Ovary (tissue), 3 donors: ENCODE data around the gene LARP6.

ENCODE experiments used
- EP300 ChIP-seq: sonication (generic); formaldehyde crosslinking; IDR thresholded peaks from one replicate; pipeline ENCODE4 v1.6.1; 2017; ENCODE audit warnings: antibody characterized with exemption
- POLR2A ChIP-seq: fragments of 450-650 bp; IDR thresholded peaks from one replicate; pipeline ENCODE4 v1.6.1; 2017; ENCODE audit warnings: antibody characterized with exemption, mild to moderate bottlenecking, moderate library complexity
- TF ChIP-seq, protein P1 (sequence below), 3 donors: fragments of 450-650 bp in 2 of 3; fragments of 200-600 bp in 1 of 3; IDR thresholded peaks; one replicate each; pipeline versions ENCODE4 v1.5.1 to v1.8.0; 2016 to 2022; ENCODE audit warnings: antibody characterized with exemption in 3 of 3, mild to moderate bottlenecking in 1 of 3
- donor health status: DM: no; HTN: no; CAD: no.

DNA sequence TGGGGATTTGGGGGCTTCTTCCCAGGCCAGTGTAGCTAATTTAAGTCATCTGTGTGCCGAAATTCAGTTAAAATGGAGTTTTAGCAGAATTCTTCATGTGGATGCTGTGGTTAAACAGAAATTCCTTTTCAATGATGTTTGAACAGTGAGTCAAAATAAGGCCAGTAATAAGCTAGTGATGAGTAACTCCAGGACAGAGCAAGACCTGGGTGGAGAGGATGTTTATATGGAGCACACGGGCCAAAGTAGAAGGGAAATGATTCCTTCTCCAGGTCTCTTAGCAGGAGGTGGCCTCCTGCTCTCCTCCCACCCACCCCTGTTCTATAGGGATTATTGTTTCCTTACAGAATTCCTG, 58.7 kb downstream of the LARP6 start:
- TF ChIP-seq POLR2A (no peak), EP300 (no peak)
- TF ChIP-seq, protein P1, sequence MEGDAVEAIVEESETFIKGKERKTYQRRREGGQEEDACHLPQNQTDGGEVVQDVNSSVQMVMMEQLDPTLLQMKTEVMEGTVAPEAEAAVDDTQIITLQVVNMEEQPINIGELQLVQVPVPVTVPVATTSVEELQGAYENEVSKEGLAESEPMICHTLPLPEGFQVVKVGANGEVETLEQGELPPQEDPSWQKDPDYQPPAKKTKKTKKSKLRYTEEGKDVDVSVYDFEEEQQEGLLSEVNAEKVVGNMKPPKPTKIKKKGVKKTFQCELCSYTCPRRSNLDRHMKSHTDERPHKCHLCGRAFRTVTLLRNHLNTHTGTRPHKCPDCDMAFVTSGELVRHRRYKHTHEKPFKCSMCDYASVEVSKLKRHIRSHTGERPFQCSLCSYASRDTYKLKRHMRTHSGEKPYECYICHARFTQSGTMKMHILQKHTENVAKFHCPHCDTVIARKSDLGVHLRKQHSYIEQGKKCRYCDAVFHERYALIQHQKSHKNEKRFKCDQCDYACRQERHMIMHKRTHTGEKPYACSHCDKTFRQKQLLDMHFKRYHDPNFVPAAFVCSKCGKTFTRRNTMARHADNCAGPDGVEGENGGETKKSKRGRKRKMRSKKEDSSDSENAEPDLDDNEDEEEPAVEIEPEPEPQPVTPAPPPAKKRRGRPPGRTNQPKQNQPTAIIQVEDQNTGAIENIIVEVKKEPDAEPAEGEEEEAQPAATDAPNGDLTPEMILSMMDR (IDR thresholded peaks at IDR 0.05), result no peak
